ENCODE data around the gene BANF1.

The BANF1 gene

GRCh38 chr11:66001942-66002647 is at the start of gene BANF1, which contains the start of gene EIF1AD:
Gene BANF1 (plus strand): TSS chr11:66002503. CDS start chr11:66003251, 748 bp downstream.
Gene EIF1AD (minus strand): TSS chr11:66002157. CDS start chr11:66000389, 1,768 bp downstream.
- peak; percentile 99 for DNase-seq (ENCODE audit: low read depth)

- DNase-seq (ENCODE audit: low read depth), result no peak
Measured at GRCh38 chr11:65953471-65953870, 48.8 kb upstream of the BANF1 start.

- DNase-seq (ENCODE audit: low read depth), result no peak
Measured at GRCh38 chr11:65954771-65955170, 47.5 kb upstream of the BANF1 start.

- DNase-seq (ENCODE audit: low read depth), result no peak
Measured at GRCh38 chr11:65958291-65958690, 44.0 kb upstream of the BANF1 start.

- DNase-seq (ENCODE audit: low read depth), result no peak
Measured at GRCh38 chr11:65958774-65959420, 43.4 kb upstream of the BANF1 start.

- DNase-seq (ENCODE audit: low read depth), result no peak
Measured at GRCh38 chr11:65960824-65961266, 41.5 kb upstream of the BANF1 start.

- DNase-seq (ENCODE audit: low read depth), result peak; percentile 96
Measured at GRCh38 chr11:65961267-65962140, 40.8 kb upstream of the BANF1 start, which contains the start of gene SART1. Gene SART1 (plus strand): TSS chr11:65961734. CDS start chr11:65961781, 47 bp downstream.

GRCh38 chr11:65962141-65962564 is 40.1 kb upstream of the BANF1 start:
- no peak for DNase-seq (ENCODE audit: low read depth)

GRCh38 chr11:65964906-65965305 is 37.4 kb upstream of the BANF1 start:
- no peak for DNase-seq (ENCODE audit: low read depth)

- no peak for DNase-seq (ENCODE audit: low read depth)
Measured at GRCh38 chr11:65965986-65966762, 36.1 kb upstream of the BANF1 start.

- no peak for DNase-seq (ENCODE audit: low read depth)
Measured at GRCh38 chr11:65967329-65967934, 34.9 kb upstream of the BANF1 start.

- DNase-seq (ENCODE audit: low read depth), result no peak
Measured at GRCh38 chr11:65968600-65969482, 33.5 kb upstream of the BANF1 start.

- no peak for DNase-seq (ENCODE audit: low read depth)
Measured at GRCh38 chr11:65972116-65972515, 30.2 kb upstream of the BANF1 start.

GRCh38 chr11:65973439-65974110 is 28.7 kb upstream of the BANF1 start:
- DNase-seq (ENCODE audit: low read depth), result no peak

- no peak for DNase-seq (ENCODE audit: low read depth)
Measured at GRCh38 chr11:65975771-65976170, 26.5 kb upstream of the BANF1 start.

GRCh38 chr11:65976216-65977176 is 25.8 kb upstream of the BANF1 start:
- no peak for DNase-seq (ENCODE audit: low read depth)

- DNase-seq (ENCODE audit: low read depth), result no peak
Measured at GRCh38 chr11:65977621-65978390, 24.5 kb upstream of the BANF1 start.

Data from HS-27A (cell line).